ENCODE measurements around the gene DLG2.

- TF ChIP-seq CHD2 (IDR thresholded peaks at IDR 0.05; ENCODE audit: low read length) (no peak), JUND (IDR thresholded peaks at IDR 0.05; ENCODE audit: low read length) (no peak), EZH2 (IDR thresholded peaks at IDR 0.05; ENCODE audit: low read depth, low read length, severe bottlenecking) (no peak), CEBPB (IDR thresholded peaks at IDR 0.05; ENCODE audit: low read depth, low read length) (no peak), POLR2A (IDR thresholded peaks at IDR 0.05; ENCODE audit: control extremely low read depth in 1 of 2, low read depth in 2 of 2, low read length in 2 of 2) (no peak), POLR2AphosphoS5 (IDR thresholded peaks at IDR 0.05; ENCODE audit: low read depth, low read length) (no peak)
- TF ChIP-seq, protein P1, sequence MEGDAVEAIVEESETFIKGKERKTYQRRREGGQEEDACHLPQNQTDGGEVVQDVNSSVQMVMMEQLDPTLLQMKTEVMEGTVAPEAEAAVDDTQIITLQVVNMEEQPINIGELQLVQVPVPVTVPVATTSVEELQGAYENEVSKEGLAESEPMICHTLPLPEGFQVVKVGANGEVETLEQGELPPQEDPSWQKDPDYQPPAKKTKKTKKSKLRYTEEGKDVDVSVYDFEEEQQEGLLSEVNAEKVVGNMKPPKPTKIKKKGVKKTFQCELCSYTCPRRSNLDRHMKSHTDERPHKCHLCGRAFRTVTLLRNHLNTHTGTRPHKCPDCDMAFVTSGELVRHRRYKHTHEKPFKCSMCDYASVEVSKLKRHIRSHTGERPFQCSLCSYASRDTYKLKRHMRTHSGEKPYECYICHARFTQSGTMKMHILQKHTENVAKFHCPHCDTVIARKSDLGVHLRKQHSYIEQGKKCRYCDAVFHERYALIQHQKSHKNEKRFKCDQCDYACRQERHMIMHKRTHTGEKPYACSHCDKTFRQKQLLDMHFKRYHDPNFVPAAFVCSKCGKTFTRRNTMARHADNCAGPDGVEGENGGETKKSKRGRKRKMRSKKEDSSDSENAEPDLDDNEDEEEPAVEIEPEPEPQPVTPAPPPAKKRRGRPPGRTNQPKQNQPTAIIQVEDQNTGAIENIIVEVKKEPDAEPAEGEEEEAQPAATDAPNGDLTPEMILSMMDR (IDR thresholded peaks at IDR 0.05; ENCODE audit: control extremely low read depth in 1 of 3, insufficient read depth in 1 of 3, low read depth in 1 of 3, low read length in 3 of 3) = no peak
Measured at GRCh38 chr11:83522911-83523310, 2104.2 kb downstream of the DLG2 start.
